IMR-90 (cell line): ENCODE results near the gene MGRN1. TPM values are rescaled to one million over a fixed set of nuclear protein-coding genes. Genes with fewer than 3 reads are reported as not detected.
A peak's percentile ranks its signal among the peaks of the same experiment; 100 is the strongest.

Source experiments
- ATAC-seq: fragments of 200-7000 bp; cut with Tn5 transposase; 2 replicates; pipeline ENCODE4 v1.9.1; 2020; ENCODE audit warnings: low read depth, mild to moderate bottlenecking, moderate library complexity
- BruUV-seq: library from RNA; stranded (reverse); fragments of 400-500 nt; replicated peaks from 2 replicates; lab custom pipeline; 2021; lab: Mats Ljungman, UMichigan
- CTCF ChIA-PET: fragments of 300-600 bp; formaldehyde crosslinking; extraction: SDS; loops from one replicate; lab custom pipeline; 2021; ENCODE audit warnings: antibody characterized with exemption; lab: Yijun Ruan, JAX
- POLR2A ChIA-PET: fragments of 300-600 bp; sonication (Branson Sonifier 250); formaldehyde crosslinking; loops from one replicate; lab custom pipeline; 2022; ENCODE audit warnings: antibody characterized with exemption; ENCODE audit not compliant: unreplicated experiment; lab: Charles Lee
- DNase-seq: peaks from one replicate; pipeline ENCODE4 v3.0.0; 2013
- H2AFZ ChIP-seq: replicated peaks from 2 replicates; pipeline ENCODE3; 2013; ENCODE audit warnings: low read length, mild to moderate bottlenecking; ENCODE audit not compliant: poor library complexity
- H2AK5ac ChIP-seq: 2 replicates; pipeline ENCODE4 v1.6.1; 2013; ENCODE audit warnings: low read depth, low read length, inconsistent platforms
- H2AK9ac ChIP-seq: replicated peaks from 2 replicates; pipeline ENCODE3; 2013; ENCODE audit warnings: mild to moderate bottlenecking, low read depth, low read length, moderate library complexity; ENCODE audit not compliant: poor library complexity
- H2BK120ac ChIP-seq: 2 replicates; pipeline ENCODE4 v1.6.1; 2013; ENCODE audit warnings: low read depth, low read length, inconsistent platforms
- H2BK15ac ChIP-seq: 3 replicates; pipeline ENCODE4 v1.6.1; 2013; ENCODE audit warnings: low read depth, low read length, inconsistent platforms
- H2BK20ac ChIP-seq: 2 replicates; pipeline ENCODE4 v1.6.1; 2013; ENCODE audit warnings: low read depth, mild to moderate bottlenecking, inconsistent platforms, low read length, moderate library complexity
- H2BK5ac ChIP-seq: 2 replicates; pipeline ENCODE4 v1.6.1; 2013; ENCODE audit warnings: mild to moderate bottlenecking, low read depth, low read length, inconsistent platforms; ENCODE audit not compliant: poor library complexity, severe bottlenecking
- H3K14ac ChIP-seq: replicated peaks from 2 replicates; pipeline ENCODE4 v1.6.1; 2013; ENCODE audit warnings: low read depth, low read length, inconsistent platforms
- H3K18ac ChIP-seq: 2 replicates; pipeline ENCODE4 v1.6.1; 2013; ENCODE audit warnings: low read depth, low read length, control low read depth
- H3K23ac ChIP-seq: 2 replicates; pipeline ENCODE4 v1.6.1; 2013; ENCODE audit warnings: low read depth, low read length, inconsistent platforms
- H3K27ac ChIP-seq: 2 replicates; pipeline ENCODE4 v1.5.1; 2013; ENCODE audit warnings: mild to moderate bottlenecking, control low read depth, low read length; ENCODE audit not compliant: insufficient read depth
- H3K27me3 ChIP-seq: 2 replicates; pipeline ENCODE4 v1.6.1; 2013; ENCODE audit warnings: low read length; ENCODE audit not compliant: control insufficient read depth, insufficient read depth
- H3K36me3 ChIP-seq: 2 replicates; pipeline ENCODE4 v1.6.1; 2013; ENCODE audit warnings: low read length, mixed read lengths; ENCODE audit not compliant: control insufficient read depth, insufficient read depth
- H3K4ac ChIP-seq: 2 replicates; pipeline ENCODE4 v1.6.1; 2013; ENCODE audit warnings: low read depth, low read length, inconsistent platforms
- H3K4me1 ChIP-seq: 2 replicates; pipeline ENCODE4 v1.6.1; 2013; ENCODE audit warnings: low read length, mixed read lengths; ENCODE audit not compliant: control insufficient read depth, insufficient read depth
- H3K4me2 ChIP-seq: 2 replicates; pipeline ENCODE4 v1.6.1; 2013; ENCODE audit warnings: low read depth, mild to moderate bottlenecking, control low read depth, low read length, moderate library complexity
- H3K4me3 ChIP-seq: 2 replicates; pipeline ENCODE4 v1.5.1; 2013; ENCODE audit warnings: low read depth, mild to moderate bottlenecking, control low read depth, low read length, moderate library complexity; ENCODE audit not compliant: insufficient read depth
- H3K56ac ChIP-seq: 2 replicates; pipeline ENCODE4 v1.6.1; 2013; ENCODE audit warnings: low read length, inconsistent platforms; ENCODE audit not compliant: insufficient read depth; ENCODE audit errors: extremely low read depth
- H3K79me1 ChIP-seq, 2 experiments: 2 replicates each; pipeline ENCODE4 v1.6.1; 2013; ENCODE audit warnings: low read length in 2 of 2, inconsistent platforms in 1 of 2, low read depth in 1 of 2
- H3K9ac ChIP-seq: 2 replicates; pipeline ENCODE4 v1.6.1; 2013; ENCODE audit warnings: low read depth, low read length, control low read depth
- H3K9me1 ChIP-seq: 2 replicates; pipeline ENCODE4 v1.6.1; 2013; ENCODE audit warnings: low read length, inconsistent platforms; ENCODE audit not compliant: insufficient read depth
- H3K9me3 ChIP-seq: 2 replicates; pipeline ENCODE4 v1.6.1; 2013; ENCODE audit warnings: low read length; ENCODE audit not compliant: control insufficient read depth, insufficient read depth
- H4K20me1 ChIP-seq: 2 replicates; pipeline ENCODE4 v1.6.1; 2013; ENCODE audit warnings: low read length, inconsistent platforms; ENCODE audit not compliant: insufficient read depth
- H4K5ac ChIP-seq: 2 replicates; pipeline ENCODE4 v1.6.1; 2013; ENCODE audit warnings: mild to moderate bottlenecking, low read depth, low read length, control low read depth
- H4K8ac ChIP-seq, 2 experiments: 2 replicates each; pipeline ENCODE4 v1.6.1; 2013; ENCODE audit warnings: low read depth in 2 of 2, low read length in 2 of 2, control low read depth in 1 of 2, inconsistent platforms in 1 of 2
- H4K91ac ChIP-seq: 2 replicates; pipeline ENCODE4 v1.6.1; 2013; ENCODE audit warnings: low read depth, low read length, inconsistent platforms; ENCODE audit not compliant: insufficient read depth
- BHLHE40 ChIP-seq: fragments of 150-350 bp; IDR thresholded peaks from 2 replicates; pipeline ENCODE4 v1.6.1; 2016; ENCODE audit warnings: mild to moderate bottlenecking, low read depth, low read length
- CHD1 ChIP-seq: IDR thresholded peaks from 2 replicates; pipeline ENCODE4 v1.6.1; 2012; ENCODE audit warnings: low read depth, low read length, improper control_type of control experiment
- FOS ChIP-seq: fragments of 150-350 bp; IDR thresholded peaks from 2 replicates; pipeline ENCODE4 v1.6.1; 2016; ENCODE audit warnings: low read depth, low read length
- MAFK ChIP-seq: IDR thresholded peaks from 2 replicates; pipeline ENCODE4 v1.6.1; 2012; ENCODE audit warnings: low read depth, low read length, improper control_type of control experiment
- MAZ ChIP-seq: IDR thresholded peaks from 2 replicates; pipeline ENCODE4 v1.6.1; 2012; ENCODE audit warnings: low read depth, mild to moderate bottlenecking, low read length, improper control_type of control experiment, moderate library complexity, borderline replicate concordance
- MXI1 ChIP-seq: IDR thresholded peaks from 2 replicates; pipeline ENCODE4 v1.6.1; 2012; ENCODE audit warnings: low read depth, mild to moderate bottlenecking, low read length, moderate library complexity, borderline replicate concordance
- POLR2A ChIP-seq: IDR thresholded peaks from 2 replicates; pipeline ENCODE4 v1.6.1; 2012; ENCODE audit warnings: mild to moderate bottlenecking, low read depth, low read length
- RCOR1 ChIP-seq: IDR thresholded peaks from 2 replicates; pipeline ENCODE4 v1.6.1; 2012; ENCODE audit warnings: mild to moderate bottlenecking, low read length, improper control_type of control experiment; ENCODE audit not compliant: insufficient replicate concordance
- SMC3 ChIP-seq: fragments of 150-350 bp; IDR thresholded peaks from 2 replicates; pipeline ENCODE4 v1.6.1; 2016; ENCODE audit warnings: low read depth, mild to moderate bottlenecking, antibody characterized with exemption, low read length, moderate library complexity
- WGBS, 2 experiments: methylation state at CpG; one replicate each; pipeline versions ENCODE4 v1.1.5 to v1.1.7; 2013; ENCODE audit warnings: missing lambda C conversion rate in 2 of 2; ENCODE audit not compliant: insufficient read length in 1 of 2; ENCODE audit errors: extremely low coverage in 2 of 2; 5-methylcytosine and 5-hydroxymethylcytosine counted together
- dilution Hi-C: fragments of 300-500 bp; cut with HindIII; formaldehyde crosslinking; loops from one replicate; pipeline ENCODE4 v1.14.3; 2018; ENCODE audit warnings: low sequenced_read_pairs; ENCODE audit not compliant: unreplicated experiment
- in situ Hi-C: fragments of 300-500 bp; cut with MboI; formaldehyde crosslinking; loops from 3 replicates; pipeline ENCODE4 v1.14.3; 2019; ENCODE audit warnings: low sequenced_read_pairs, inconsistent platforms, mixed read lengths
- intact Hi-C: fragments of 100-400 bp; cut with micrococcal nuclease; formaldehyde crosslinking; loops from 2 replicates; pipeline ENCODE4 v1.10.0; 2022
- polyA plus RNA-seq, 3 experiments: library from polyadenylated mRNA; depleted of rRNA; stranded (reverse); fragments of >200 nt; gene quantifications; 2 replicates each; pipeline ENCODE4 v1.2.3, GENCODE V29; 2012; ENCODE audit warnings: low replicate concordance in 1 of 3
- total RNA-seq: library from RNA; depleted of rRNA; stranded (reverse); fragments of >200 nt; gene quantifications from 2 replicates; pipeline ENCODE4 v1.2.3, GENCODE V29; 2012
- TF ChIP-seq, protein P1 (sequence below): fragments of 150-350 bp; IDR thresholded peaks from 2 replicates; pipeline ENCODE4 v1.6.1; 2016; ENCODE audit warnings: low read depth, mild to moderate bottlenecking, low read length, moderate library complexity, borderline replicate concordance
- TF ChIP-seq, protein P2 (sequence below): conservative IDR thresholded peaks from 2 replicates; pipeline ENCODE4 v1.5.1; 2012; ENCODE audit warnings: mild to moderate bottlenecking, low read depth, low read length, improper control_type of control experiment
- TF ChIP-seq, protein P3 (sequence below): fragments of 150-350 bp; IDR thresholded peaks from 2 replicates; pipeline ENCODE4 v1.6.1; 2017; ENCODE audit warnings: mild to moderate bottlenecking, antibody characterized with exemption, low read length, low read depth

The MGRN1 gene
- total and polyA plus RNA-seq, 2 of the 4 experiments (the other 2 are of a cell fraction), result 11.7 to 32.7 TPM

DNA sequence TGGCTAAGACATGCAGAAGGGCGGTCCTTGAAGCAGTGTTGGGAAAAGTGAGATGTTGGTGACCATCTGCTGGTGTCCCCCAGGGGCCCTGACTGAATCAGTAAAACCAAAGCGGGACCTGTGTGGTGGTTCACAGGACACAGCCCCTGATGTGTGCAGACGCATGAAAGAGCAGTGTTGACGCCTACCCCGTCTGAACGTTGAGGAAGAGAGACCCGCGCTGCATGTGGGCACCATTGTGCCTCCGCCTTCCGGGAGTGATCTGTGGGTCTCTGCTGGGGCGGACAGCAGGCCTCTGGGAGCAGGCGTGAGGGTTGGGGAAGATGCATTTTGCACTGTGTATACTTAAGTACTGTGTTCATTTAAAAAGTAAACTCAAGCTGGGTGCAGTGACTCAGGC lies 31.6 kb downstream of the MGRN1 start:
- H3K9me3 ChIP-seq, result no peaks in the 10 kb centered on the region
- no peak overlapping the region for H2BK20ac ChIP-seq
- no peak for TF ChIP-seq FOS
- TF ChIP-seq, protein P1, sequence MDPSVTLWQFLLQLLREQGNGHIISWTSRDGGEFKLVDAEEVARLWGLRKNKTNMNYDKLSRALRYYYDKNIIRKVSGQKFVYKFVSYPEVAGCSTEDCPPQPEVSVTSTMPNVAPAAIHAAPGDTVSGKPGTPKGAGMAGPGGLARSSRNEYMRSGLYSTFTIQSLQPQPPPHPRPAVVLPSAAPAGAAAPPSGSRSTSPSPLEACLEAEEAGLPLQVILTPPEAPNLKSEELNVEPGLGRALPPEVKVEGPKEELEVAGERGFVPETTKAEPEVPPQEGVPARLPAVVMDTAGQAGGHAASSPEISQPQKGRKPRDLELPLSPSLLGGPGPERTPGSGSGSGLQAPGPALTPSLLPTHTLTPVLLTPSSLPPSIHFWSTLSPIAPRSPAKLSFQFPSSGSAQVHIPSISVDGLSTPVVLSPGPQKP, result no peak
- TF ChIP-seq, protein P2, sequence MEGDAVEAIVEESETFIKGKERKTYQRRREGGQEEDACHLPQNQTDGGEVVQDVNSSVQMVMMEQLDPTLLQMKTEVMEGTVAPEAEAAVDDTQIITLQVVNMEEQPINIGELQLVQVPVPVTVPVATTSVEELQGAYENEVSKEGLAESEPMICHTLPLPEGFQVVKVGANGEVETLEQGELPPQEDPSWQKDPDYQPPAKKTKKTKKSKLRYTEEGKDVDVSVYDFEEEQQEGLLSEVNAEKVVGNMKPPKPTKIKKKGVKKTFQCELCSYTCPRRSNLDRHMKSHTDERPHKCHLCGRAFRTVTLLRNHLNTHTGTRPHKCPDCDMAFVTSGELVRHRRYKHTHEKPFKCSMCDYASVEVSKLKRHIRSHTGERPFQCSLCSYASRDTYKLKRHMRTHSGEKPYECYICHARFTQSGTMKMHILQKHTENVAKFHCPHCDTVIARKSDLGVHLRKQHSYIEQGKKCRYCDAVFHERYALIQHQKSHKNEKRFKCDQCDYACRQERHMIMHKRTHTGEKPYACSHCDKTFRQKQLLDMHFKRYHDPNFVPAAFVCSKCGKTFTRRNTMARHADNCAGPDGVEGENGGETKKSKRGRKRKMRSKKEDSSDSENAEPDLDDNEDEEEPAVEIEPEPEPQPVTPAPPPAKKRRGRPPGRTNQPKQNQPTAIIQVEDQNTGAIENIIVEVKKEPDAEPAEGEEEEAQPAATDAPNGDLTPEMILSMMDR, result no peak
- no peak for TF ChIP-seq CHD1
- no peak for TF ChIP-seq POLR2A
- TF ChIP-seq BHLHE40, result no peak
- TF ChIP-seq SMC3, result no peak
- TF ChIP-seq MAZ, result no peak
- TF ChIP-seq MAFK, result no peak
- TF ChIP-seq RCOR1, result no peak
- no peak for TF ChIP-seq MXI1
- TF ChIP-seq, protein P3, sequence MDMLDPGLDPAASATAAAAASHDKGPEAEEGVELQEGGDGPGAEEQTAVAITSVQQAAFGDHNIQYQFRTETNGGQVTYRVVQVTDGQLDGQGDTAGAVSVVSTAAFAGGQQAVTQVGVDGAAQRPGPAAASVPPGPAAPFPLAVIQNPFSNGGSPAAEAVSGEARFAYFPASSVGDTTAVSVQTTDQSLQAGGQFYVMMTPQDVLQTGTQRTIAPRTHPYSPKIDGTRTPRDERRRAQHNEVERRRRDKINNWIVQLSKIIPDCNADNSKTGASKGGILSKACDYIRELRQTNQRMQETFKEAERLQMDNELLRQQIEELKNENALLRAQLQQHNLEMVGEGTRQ, result no peak
- ATAC-seq (no peak), DNase-seq (no peak)
- 100% methylated on average over 7 of the region's 12 CpGs; no CpG with 5 or more reads in 1 of the 2 experiments for WGBS, 2 experiments
- H3K4ac ChIP-seq, result no peak overlapping the region
- no peak overlapping the region for H2AFZ ChIP-seq
- H3K9me1 ChIP-seq, result no peaks in the 10 kb centered on the region
- H4K8ac ChIP-seq, result no peak overlapping the region
- no peak overlapping the region for H3K4me3 ChIP-seq
- no peak overlapping the region for H2AK5ac ChIP-seq
- ChIA-PET CTCF (no interaction called here), POLR2A (no interaction called here)
- intact Hi-C loops (no loop called here), in situ Hi-C loops (no loop called here), dilution Hi-C loops (no loop called here)
- H2BK15ac ChIP-seq, result no peak overlapping the region
- no peaks in the 10 kb centered on the region for H3K4me1 ChIP-seq
- no peak overlapping the region for H4K91ac ChIP-seq
- no peak overlapping the region for H3K18ac ChIP-seq
- H3K9ac ChIP-seq, result no peak overlapping the region
- no peak overlapping the region for H2BK120ac ChIP-seq
- H3K27ac ChIP-seq, result no peak overlapping the region
- peak overlapping the region; percentile 28 for H2AK9ac ChIP-seq
- H3K23ac ChIP-seq, result no peak overlapping the region
- no peak overlapping the region for H3K56ac ChIP-seq
- H4K20me1 ChIP-seq, result peaks cover 32% of the 10 kb centered on the region
- H3K36me3 ChIP-seq, result peaks cover 61% of the 10 kb centered on the region
- no peak overlapping the region for H3K14ac ChIP-seq
- H3K4me2 ChIP-seq, result no peak overlapping the region
- H4K5ac ChIP-seq, result no peak overlapping the region
- peaks cover 0 to 22% of the 10 kb centered on the region in 2 experiments; a peak in 1 of 4 replicates for H3K79me1 ChIP-seq
- H3K27me3 ChIP-seq, result no peaks in the 10 kb centered on the region
- BruUV-seq, result no TSS peak
- H2BK5ac ChIP-seq, result no peak overlapping the region
